K562 (cell line): Measurements from ENCODE around the gene CTXND1.

Experiments used
- CTCF ChIP-seq, 3 experiments: IDR thresholded peaks in 2 of 3; conservative IDR thresholded peaks in 1 of 3; 2 replicates each; pipeline ENCODE4 v1.5.1; 2011 to 2012; ENCODE audit warnings: low read length in 3 of 3, mild to moderate bottlenecking in 3 of 3, control low read depth in 2 of 3, improper control_type of control experiment in 1 of 3, inconsistent platforms in 1 of 3, low read depth in 1 of 3, mixed read lengths in 1 of 3, moderate library complexity in 1 of 3; ENCODE audit not compliant: insufficient read depth in 2 of 3
- E2F4 ChIP-seq: sonication (generic); formaldehyde crosslinking; IDR thresholded peaks from 2 replicates; pipeline ENCODE4 v1.8.0; 2022; ENCODE audit warnings: mild to moderate bottlenecking, low read depth, missing genetic modification reagents
- NFIC ChIP-seq: fragments of 450-650 bp; IDR thresholded peaks from 2 replicates; pipeline ENCODE4 v1.6.1; 2017; ENCODE audit warnings: mild to moderate bottlenecking, inconsistent platforms
- TAL1 ChIP-seq: fragments of 450-650 bp; IDR thresholded peaks from 2 replicates; pipeline ENCODE4 v1.6.1; 2016; ENCODE audit warnings: mild to moderate bottlenecking
- TEAD4 ChIP-seq, 2 experiments: sonication (generic) in 1 of 2; formaldehyde crosslinking in 1 of 2; IDR thresholded peaks; 2 replicates each; pipeline versions ENCODE4 v1.6.1 to v1.8.0; 2012 to 2022; ENCODE audit warnings: borderline replicate concordance in 1 of 2, inconsistent platforms in 1 of 2, low read length in 1 of 2, mild to moderate bottlenecking in 1 of 2, missing genetic modification reagents in 1 of 2
- USF1 ChIP-seq: sonication (generic); formaldehyde crosslinking; IDR thresholded peaks from 2 replicates; pipeline ENCODE4 v1.9.0; 2022; ENCODE audit warnings: mild to moderate bottlenecking, missing genetic modification reagents

GRCh38 chr15:80163217-80163616, 88.8 kb downstream of the CTXND1 start:
- TF ChIP-seq NFIC (no peak), CTCF (IDR thresholded peaks at IDR 0.05 in 2 of 3, conservative IDR thresholded peaks at IDR 0.05 in 1 of 3; ENCODE audit: insufficient read depth in 2 of 3, low read depth in 1 of 3, low read length in 3 of 3) (no peak), TAL1 (no peak), TEAD4 (IDR thresholded peaks at IDR 0.05; ENCODE audit: low read length) (no peak), TEAD4 (CRISPR knock-in tag; IDR thresholded peaks at IDR 0.05; ENCODE audit: borderline replicate concordance) (no peak), E2F4 (CRISPR knock-in tag) (no peak), USF1 (CRISPR knock-in tag) (no peak)
